22Rv1 (cell line): ENCODE measurements around the gene ADGRE2.

Experiments
- ZFX ChIP-seq: fragments of 450-650 bp; IDR thresholded peaks from 2 replicates; pipeline ENCODE4 v1.6.1; 2017; ENCODE audit warnings: antibody characterized with exemption, borderline replicate concordance
- TF ChIP-seq, protein P1 (sequence below): fragments of 450-650 bp; IDR thresholded peaks from 2 replicates; pipeline ENCODE4 v1.5.1; 2017; ENCODE audit warnings: mild to moderate bottlenecking

DNA sequence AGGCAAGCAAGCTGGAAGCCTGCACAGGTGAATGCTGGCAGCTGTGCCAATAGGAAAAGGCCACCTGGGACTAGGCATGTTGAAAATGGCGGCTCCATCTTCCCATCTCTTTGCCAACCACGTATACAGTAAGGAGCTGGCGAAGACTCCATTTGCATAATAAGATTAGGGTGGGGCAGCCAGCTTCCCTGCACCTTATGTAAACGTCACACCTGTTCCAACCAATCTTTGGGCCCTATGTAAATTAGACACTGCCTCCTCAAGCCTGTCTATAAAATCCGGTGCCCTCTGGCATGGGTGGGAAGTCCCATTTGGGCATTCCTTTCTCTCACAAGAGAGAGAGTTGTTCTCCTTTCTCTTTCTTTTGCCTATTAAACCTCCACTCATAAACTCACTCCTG, 16.8 kb downstream of the ADGRE2 start:
- TF ChIP-seq, protein P1, sequence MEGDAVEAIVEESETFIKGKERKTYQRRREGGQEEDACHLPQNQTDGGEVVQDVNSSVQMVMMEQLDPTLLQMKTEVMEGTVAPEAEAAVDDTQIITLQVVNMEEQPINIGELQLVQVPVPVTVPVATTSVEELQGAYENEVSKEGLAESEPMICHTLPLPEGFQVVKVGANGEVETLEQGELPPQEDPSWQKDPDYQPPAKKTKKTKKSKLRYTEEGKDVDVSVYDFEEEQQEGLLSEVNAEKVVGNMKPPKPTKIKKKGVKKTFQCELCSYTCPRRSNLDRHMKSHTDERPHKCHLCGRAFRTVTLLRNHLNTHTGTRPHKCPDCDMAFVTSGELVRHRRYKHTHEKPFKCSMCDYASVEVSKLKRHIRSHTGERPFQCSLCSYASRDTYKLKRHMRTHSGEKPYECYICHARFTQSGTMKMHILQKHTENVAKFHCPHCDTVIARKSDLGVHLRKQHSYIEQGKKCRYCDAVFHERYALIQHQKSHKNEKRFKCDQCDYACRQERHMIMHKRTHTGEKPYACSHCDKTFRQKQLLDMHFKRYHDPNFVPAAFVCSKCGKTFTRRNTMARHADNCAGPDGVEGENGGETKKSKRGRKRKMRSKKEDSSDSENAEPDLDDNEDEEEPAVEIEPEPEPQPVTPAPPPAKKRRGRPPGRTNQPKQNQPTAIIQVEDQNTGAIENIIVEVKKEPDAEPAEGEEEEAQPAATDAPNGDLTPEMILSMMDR, result no peak
- TF ChIP-seq ZFX, result no peak
